ENCODE measurements around the gene DNAJC4.

DNAJC4 gene

DNA sequence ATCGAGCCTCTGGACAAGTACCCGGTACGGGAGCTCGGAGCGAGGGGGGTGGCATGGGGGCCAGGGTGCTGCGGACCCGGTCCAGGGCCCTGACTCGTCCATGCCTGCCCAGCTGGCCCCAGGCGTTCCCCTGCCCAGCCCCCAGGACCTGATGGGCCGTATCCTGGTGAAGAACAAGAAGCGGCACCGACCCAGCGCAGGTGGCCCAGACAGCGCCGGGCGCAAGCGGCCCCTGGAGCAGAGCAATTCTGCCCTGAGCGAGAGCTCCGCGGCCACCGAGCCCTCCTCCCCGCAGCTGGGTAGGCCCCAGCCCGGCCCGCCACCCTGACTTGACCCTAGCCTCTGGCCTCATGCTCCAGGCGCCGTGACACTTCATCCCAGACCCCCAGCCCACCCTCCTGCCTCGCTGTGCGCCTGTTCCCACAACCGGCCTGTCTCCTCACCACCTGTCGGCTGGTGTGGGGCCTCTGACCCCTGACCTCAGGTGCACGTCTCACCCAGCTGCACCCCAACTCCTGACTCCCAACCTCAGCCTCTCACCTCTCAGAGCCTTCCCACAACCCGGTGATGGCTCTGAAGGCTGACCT lies 28.7 kb downstream of the DNAJC4 start:
- Histone ChIP-seq H3K4me1 (ENCODE audit: low read length) (no peaks in the 10 kb centered on the region), H2AFZ (ENCODE audit: low read length) (no peak overlapping the region), H3K4me2 (ENCODE audit: low read depth, low read length) (no peak overlapping the region), H4K20me1 (ENCODE audit: insufficient read depth, low read length) (no peaks in the 10 kb centered on the region), H3K4me3 (ENCODE audit: low read length) (no peak overlapping the region), H3K79me2 (ENCODE audit: low read length) (no peaks in the 10 kb centered on the region), H3K9me2 (replicated peaks; ENCODE audit: insufficient read depth, low read length) (no peaks in the 10 kb centered on the region), H3K27ac (ENCODE audit: low read length) (no peak overlapping the region), H3K27me3 (replicated peaks; ENCODE audit: insufficient read depth, low read length) (no peaks in the 10 kb centered on the region), H3K9ac (ENCODE audit: low read length) (no peak overlapping the region), H3F3A (ENCODE audit: insufficient read depth, low read length) (no peaks in the 10 kb centered on the region), H3K9me3 (replicated peaks; ENCODE audit: insufficient read depth, low read length) (no peaks in the 10 kb centered on the region), H3K36me3 (replicated peaks; ENCODE audit: insufficient read depth, low read length) (no peaks in the 10 kb centered on the region)
- no peak for DNase-seq
- TF ChIP-seq, protein P1, sequence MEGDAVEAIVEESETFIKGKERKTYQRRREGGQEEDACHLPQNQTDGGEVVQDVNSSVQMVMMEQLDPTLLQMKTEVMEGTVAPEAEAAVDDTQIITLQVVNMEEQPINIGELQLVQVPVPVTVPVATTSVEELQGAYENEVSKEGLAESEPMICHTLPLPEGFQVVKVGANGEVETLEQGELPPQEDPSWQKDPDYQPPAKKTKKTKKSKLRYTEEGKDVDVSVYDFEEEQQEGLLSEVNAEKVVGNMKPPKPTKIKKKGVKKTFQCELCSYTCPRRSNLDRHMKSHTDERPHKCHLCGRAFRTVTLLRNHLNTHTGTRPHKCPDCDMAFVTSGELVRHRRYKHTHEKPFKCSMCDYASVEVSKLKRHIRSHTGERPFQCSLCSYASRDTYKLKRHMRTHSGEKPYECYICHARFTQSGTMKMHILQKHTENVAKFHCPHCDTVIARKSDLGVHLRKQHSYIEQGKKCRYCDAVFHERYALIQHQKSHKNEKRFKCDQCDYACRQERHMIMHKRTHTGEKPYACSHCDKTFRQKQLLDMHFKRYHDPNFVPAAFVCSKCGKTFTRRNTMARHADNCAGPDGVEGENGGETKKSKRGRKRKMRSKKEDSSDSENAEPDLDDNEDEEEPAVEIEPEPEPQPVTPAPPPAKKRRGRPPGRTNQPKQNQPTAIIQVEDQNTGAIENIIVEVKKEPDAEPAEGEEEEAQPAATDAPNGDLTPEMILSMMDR (IDR thresholded peaks at IDR 0.05; ENCODE audit: low read length): no peak
- TF ChIP-seq EZH2 (optimal IDR thresholded peaks at IDR 0.05; ENCODE audit: low read depth, low read length) (no peak), EZH2phosphoT487 (IDR thresholded peaks at IDR 0.05; ENCODE audit: low read length) (no peak)

DNA sequence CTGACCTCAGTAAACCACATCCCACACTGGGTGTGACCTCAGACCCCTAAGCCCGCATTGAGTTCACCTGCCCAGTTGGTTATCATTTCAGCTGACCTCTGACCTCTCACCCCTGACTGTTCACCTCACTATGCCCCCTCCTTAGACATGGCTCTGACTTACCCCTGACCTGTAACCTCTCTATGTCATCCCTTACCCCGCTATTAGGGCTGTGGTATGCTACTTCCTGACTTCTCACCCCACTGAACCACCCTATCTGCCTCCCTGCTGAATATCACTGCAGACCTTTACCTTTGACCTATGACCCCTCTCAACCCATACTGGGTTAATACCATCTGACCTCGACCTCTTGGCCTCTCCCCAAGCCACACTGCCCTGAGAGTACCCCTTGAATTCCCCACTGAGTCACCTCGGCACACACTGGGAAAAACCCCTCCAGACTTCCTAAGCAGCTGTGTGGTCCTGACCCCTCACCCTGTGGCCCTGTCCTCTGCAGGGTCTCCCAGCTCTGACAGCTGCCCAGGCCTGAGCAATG lies 29.3 kb downstream of the DNAJC4 start:
- Histone ChIP-seq H3K27ac (ENCODE audit: low read length) (no peak overlapping the region), H3K4me3 (ENCODE audit: low read length) (no peak overlapping the region), H3K4me2 (ENCODE audit: low read depth, low read length) (no peak overlapping the region), H2AFZ (ENCODE audit: low read length) (no peak overlapping the region), H4K20me1 (ENCODE audit: insufficient read depth, low read length) (no peaks in the 10 kb centered on the region), H3F3A (ENCODE audit: insufficient read depth, low read length) (no peaks in the 10 kb centered on the region), H3K4me1 (ENCODE audit: low read length) (no peaks in the 10 kb centered on the region), H3K9me3 (replicated peaks; ENCODE audit: insufficient read depth, low read length) (no peaks in the 10 kb centered on the region), H3K36me3 (replicated peaks; ENCODE audit: insufficient read depth, low read length) (no peaks in the 10 kb centered on the region), H3K9me2 (replicated peaks; ENCODE audit: insufficient read depth, low read length) (no peaks in the 10 kb centered on the region), H3K27me3 (replicated peaks; ENCODE audit: insufficient read depth, low read length) (no peaks in the 10 kb centered on the region), H3K79me2 (ENCODE audit: low read length) (no peaks in the 10 kb centered on the region), H3K9ac (ENCODE audit: low read length) (no peak overlapping the region)
- no peak for TF ChIP-seq EZH2phosphoT487 (IDR thresholded peaks at IDR 0.05; ENCODE audit: low read length)
- TF ChIP-seq, protein P1 (IDR thresholded peaks at IDR 0.05; ENCODE audit: low read length): no peak
- TF ChIP-seq EZH2 (optimal IDR thresholded peaks at IDR 0.05; ENCODE audit: low read depth, low read length): no peak
- no peak for DNase-seq

DNA sequence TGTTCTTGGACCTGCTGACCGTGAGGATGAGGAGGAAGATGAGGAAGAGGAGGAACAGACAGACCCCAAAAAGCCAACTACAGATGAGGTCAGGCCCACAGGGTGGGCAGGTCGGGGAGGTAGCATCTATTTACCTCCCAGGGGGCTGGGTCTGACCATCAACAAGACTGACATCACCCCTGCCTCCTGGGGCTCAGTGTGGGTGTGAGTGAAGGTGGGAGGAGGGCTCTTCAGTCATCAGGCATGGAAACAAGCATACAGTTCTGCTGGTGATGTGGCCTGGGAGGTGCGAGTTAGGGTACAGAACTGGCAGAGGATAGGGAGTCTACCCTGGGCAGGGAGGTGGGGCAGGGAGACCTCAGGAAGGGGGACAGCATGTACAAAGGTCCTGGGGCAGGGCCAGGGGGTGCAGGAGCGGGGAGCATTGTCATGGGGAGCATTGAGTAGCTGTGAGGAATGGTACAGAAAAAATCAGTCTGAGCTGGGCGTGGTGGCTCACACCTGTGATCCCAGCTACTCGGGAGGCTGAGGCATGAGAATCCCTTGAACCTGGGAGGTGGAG lies 29.9 kb downstream of the DNAJC4 start:
- H3K27ac ChIP-seq (ENCODE audit: low read length): no peak overlapping the region
- H3K4me3 ChIP-seq (ENCODE audit: low read length): no peak overlapping the region
- no peak for DNase-seq
- no peaks in the 10 kb centered on the region for H3K79me2 ChIP-seq (ENCODE audit: low read length)
- TF ChIP-seq EZH2 (optimal IDR thresholded peaks at IDR 0.05; ENCODE audit: low read depth, low read length) (no peak), EZH2phosphoT487 (IDR thresholded peaks at IDR 0.05; ENCODE audit: low read length) (no peak)
- TF ChIP-seq, protein P1 (IDR thresholded peaks at IDR 0.05; ENCODE audit: low read length): no peak
- no peaks in the 10 kb centered on the region for H3K9me3 ChIP-seq (replicated peaks; ENCODE audit: insufficient read depth, low read length)
- H3K9me2 ChIP-seq (replicated peaks; ENCODE audit: insufficient read depth, low read length): no peaks in the 10 kb centered on the region
- no peaks in the 10 kb centered on the region for H3K4me1 ChIP-seq (ENCODE audit: low read length)
- no peak overlapping the region for H2AFZ ChIP-seq (ENCODE audit: low read length)
- no peaks in the 10 kb centered on the region for H3K27me3 ChIP-seq (replicated peaks; ENCODE audit: insufficient read depth, low read length)
- no peaks in the 10 kb centered on the region for H4K20me1 ChIP-seq (ENCODE audit: insufficient read depth, low read length)
- H3F3A ChIP-seq (ENCODE audit: insufficient read depth, low read length): no peaks in the 10 kb centered on the region
- H3K36me3 ChIP-seq (replicated peaks; ENCODE audit: insufficient read depth, low read length): no peaks in the 10 kb centered on the region
- H3K4me2 ChIP-seq (ENCODE audit: low read depth, low read length): no peak overlapping the region
- no peak overlapping the region for H3K9ac ChIP-seq (ENCODE audit: low read length)
